BE2C (cell line): ENCODE data around the gene PIK3R6.

Experiments used
- DNase-seq: peaks from one replicate; pipeline ENCODE4 v3.0.0-alpha.2; 2020
- H3K27me3 ChIP-seq: fragments of 250-450 bp; sonication (Bioruptor Pico); 2 replicates; pipeline ENCODE4 v1.5.1; 2020; ENCODE audit warnings: mild to moderate bottlenecking
- H3K36me3 ChIP-seq: fragments of 250-450 bp; sonication (Bioruptor Pico); 2 replicates; pipeline ENCODE4 v1.5.1; 2020; ENCODE audit warnings: mild to moderate bottlenecking
- H3K4me1 ChIP-seq: fragments of 250-450 bp; sonication (Bioruptor Pico); 2 replicates; pipeline ENCODE4 v1.5.1; 2020
- H3K4me3 ChIP-seq: 2 replicates; pipeline ENCODE4 v1.5.1; 2011; ENCODE audit warnings: low read depth, low read length
- H3K9me3 ChIP-seq: fragments of 250-450 bp; sonication (Bioruptor Pico); 2 replicates; pipeline ENCODE4 v1.5.1; 2020
- TF ChIP-seq, protein P1 (sequence below): IDR thresholded peaks from 2 replicates; pipeline ENCODE4 v1.5.1; 2012; ENCODE audit warnings: mild to moderate bottlenecking, low read depth, low read length

Gene PIK3R6

GRCh38 chr17:8912084-8912981, 44.9 kb upstream of the PIK3R6 start:
- TF ChIP-seq, protein P1, sequence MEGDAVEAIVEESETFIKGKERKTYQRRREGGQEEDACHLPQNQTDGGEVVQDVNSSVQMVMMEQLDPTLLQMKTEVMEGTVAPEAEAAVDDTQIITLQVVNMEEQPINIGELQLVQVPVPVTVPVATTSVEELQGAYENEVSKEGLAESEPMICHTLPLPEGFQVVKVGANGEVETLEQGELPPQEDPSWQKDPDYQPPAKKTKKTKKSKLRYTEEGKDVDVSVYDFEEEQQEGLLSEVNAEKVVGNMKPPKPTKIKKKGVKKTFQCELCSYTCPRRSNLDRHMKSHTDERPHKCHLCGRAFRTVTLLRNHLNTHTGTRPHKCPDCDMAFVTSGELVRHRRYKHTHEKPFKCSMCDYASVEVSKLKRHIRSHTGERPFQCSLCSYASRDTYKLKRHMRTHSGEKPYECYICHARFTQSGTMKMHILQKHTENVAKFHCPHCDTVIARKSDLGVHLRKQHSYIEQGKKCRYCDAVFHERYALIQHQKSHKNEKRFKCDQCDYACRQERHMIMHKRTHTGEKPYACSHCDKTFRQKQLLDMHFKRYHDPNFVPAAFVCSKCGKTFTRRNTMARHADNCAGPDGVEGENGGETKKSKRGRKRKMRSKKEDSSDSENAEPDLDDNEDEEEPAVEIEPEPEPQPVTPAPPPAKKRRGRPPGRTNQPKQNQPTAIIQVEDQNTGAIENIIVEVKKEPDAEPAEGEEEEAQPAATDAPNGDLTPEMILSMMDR: no peak
- H3K27me3 ChIP-seq: no peaks in the 10 kb centered on the region

DNA sequence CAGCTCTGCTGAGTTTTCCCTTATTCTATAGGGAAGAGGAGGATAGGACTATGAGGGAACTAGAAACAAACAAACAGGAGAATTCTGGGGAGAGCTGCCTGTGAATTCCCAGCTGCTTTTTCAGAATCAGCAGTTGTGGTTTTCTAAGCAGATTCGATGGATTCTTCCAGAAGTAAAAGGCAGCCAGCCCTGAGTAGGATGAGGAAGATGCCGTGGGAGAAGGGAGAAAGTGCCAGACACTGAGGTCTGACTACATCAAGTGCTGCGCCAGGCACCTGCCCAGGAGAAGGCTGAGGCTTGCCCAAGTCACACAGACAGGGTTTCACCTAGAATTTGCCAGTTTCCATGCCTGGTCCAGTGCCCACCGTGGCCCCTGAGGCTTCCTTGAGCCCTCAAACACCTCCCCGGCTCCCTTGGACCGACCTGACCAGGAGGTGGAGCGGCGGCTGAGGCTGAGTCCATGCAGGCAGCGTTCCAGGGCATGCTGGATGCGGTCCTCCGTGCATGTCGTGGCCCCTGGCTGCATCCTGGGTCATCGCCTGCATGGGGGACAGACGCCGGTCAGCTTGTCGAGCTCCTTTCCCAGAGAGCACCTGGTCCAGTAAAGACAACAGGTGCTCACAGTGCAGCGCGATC, 43.6 kb upstream of the PIK3R6 start:
- Histone ChIP-seq H3K9me3 (no peaks in the 10 kb centered on the region), H3K36me3 (no peaks in the 10 kb centered on the region), H3K4me3 (no peak overlapping the region), H3K4me1 (no peaks in the 10 kb centered on the region), H3K27me3 (no peaks in the 10 kb centered on the region)
- DNase-seq: no peak
- TF ChIP-seq, protein P1: no peak

More at GRCh38 chr17:8912084-8912981, 44.9 kb upstream of the PIK3R6 start:
- no peak for DNase-seq
- no peaks in the 10 kb centered on the region for H3K36me3 ChIP-seq
- H3K4me3 ChIP-seq: no peak overlapping the region
- H3K9me3 ChIP-seq: no peaks in the 10 kb centered on the region
- no peaks in the 10 kb centered on the region for H3K4me1 ChIP-seq

- no peaks in the 10 kb centered on the region for H3K4me1 ChIP-seq
Measured at GRCh38 chr17:8909586-8910270, 42.3 kb upstream of the PIK3R6 start.

DNA sequence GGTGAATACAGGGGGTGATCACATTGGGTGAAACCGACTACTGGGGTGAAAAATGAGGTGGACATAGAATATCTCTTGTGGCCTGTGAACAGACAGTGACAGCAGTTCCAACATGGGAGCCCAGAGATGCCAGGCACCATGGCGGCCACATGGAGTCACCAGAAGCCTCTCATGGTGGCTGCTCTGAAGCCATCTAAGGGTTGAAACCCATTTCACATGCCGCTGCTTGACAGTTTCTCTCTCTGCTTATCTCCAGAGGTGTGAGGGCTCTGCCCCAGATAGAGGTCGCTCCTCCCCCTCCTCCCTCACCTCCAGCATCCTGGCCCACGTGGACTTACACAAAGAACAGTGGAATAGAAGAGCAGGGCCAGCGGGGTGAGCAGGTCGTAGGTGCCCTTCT, 37.9 kb upstream of the PIK3R6 start:
- Histone ChIP-seq H3K4me1 (no peaks in the 10 kb centered on the region), H3K36me3 (no peaks in the 10 kb centered on the region), H3K4me3 (no peak overlapping the region), H3K27me3 (no peaks in the 10 kb centered on the region), H3K9me3 (no peaks in the 10 kb centered on the region)
- TF ChIP-seq, protein P1: no peak
- DNase-seq: no peak

More at GRCh38 chr17:8909586-8910270, 42.3 kb upstream of the PIK3R6 start:
- TF ChIP-seq, protein P1: no peak
- H3K4me3 ChIP-seq: no peak overlapping the region
- no peaks in the 10 kb centered on the region for H3K27me3 ChIP-seq
- no peaks in the 10 kb centered on the region for H3K36me3 ChIP-seq
- H3K9me3 ChIP-seq: no peaks in the 10 kb centered on the region
- DNase-seq: no peak

DNA sequence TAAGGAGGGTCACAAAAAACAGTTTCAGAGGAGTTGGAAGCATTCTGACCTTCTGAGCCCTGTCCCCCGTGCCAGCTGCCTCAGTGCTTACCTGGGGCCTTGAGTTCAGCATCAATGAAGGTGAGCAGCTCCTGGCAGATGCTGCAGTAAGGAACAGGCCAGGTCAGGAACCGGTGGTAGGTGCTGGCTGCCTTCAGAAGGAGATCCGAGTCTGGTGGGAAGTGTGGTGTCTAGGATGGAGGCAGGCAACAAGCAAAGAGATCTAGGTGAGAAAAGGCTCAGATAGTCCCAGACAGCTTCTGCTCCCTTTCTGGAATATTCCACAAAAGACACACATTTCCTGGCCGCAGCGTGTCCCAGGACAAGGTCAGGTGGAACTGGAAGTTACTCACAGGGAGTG, 37.2 kb upstream of the PIK3R6 start:
- Histone ChIP-seq H3K4me1 (no peaks in the 10 kb centered on the region), H3K36me3 (no peaks in the 10 kb centered on the region), H3K27me3 (no peaks in the 10 kb centered on the region), H3K9me3 (no peaks in the 10 kb centered on the region), H3K4me3 (no peak overlapping the region)
- TF ChIP-seq, protein P1: no peak
- DNase-seq: no peak

- Histone ChIP-seq H3K9me3 (no peaks in the 10 kb centered on the region), H3K27me3 (no peaks in the 10 kb centered on the region), H3K4me3 (no peak overlapping the region), H3K4me1 (no peaks in the 10 kb centered on the region), H3K36me3 (no peaks in the 10 kb centered on the region)
- no peak for DNase-seq
- TF ChIP-seq, protein P1: no peak
Measured at GRCh38 chr17:8904201-8904600, 36.7 kb upstream of the PIK3R6 start.
